Heart left ventricle (tissue), 16 donors: ENCODE results near the gene KREMEN2. TPM values are rescaled to one million over a fixed set of nuclear protein-coding genes. Genes with fewer than 3 reads are reported as not detected.

Source experiments
- ATAC-seq, 4 donors: fragments of 200-7000 bp; cut with Tn5 transposase; one replicate each; pipeline ENCODE4 v1.9.1; 2020 to 2022; ENCODE audit warnings: moderate library complexity in 4 of 4, mild to moderate bottlenecking in 3 of 4, moderate number of reproducible peaks in 1 of 4
- DNase-seq, 5 donors: peaks; one replicate each; pipeline ENCODE4 v3.0.0-alpha.2; 2020
- H3K27ac ChIP-seq, 12 donors: fragments of 200-600 bp; sonication (generic) in 4 of 12; one replicate each; pipeline versions ENCODE4 v1.5.0 to v1.8.0; 2016 to 2022; ENCODE audit warnings: mild to moderate bottlenecking in 2 of 12
- H3K27me3 ChIP-seq, 9 donors: fragments of 200-600 bp; sonication (generic) in 2 of 9; one replicate each; pipeline versions ENCODE4 v1.5.1 to v1.8.0; 2016 to 2022; ENCODE audit warnings: mild to moderate bottlenecking in 3 of 9
- H3K36me3 ChIP-seq, 9 donors: fragments of 200-600 bp; sonication (generic) in 2 of 9; one replicate each; pipeline versions ENCODE4 v1.5.0 to v1.8.0; 2018 to 2022; ENCODE audit warnings: mild to moderate bottlenecking in 2 of 9
- H3K4me1 ChIP-seq, 12 donors: fragments of 200-600 bp; sonication (generic) in 4 of 12; one replicate each; pipeline versions ENCODE4 v1.5.0 to v1.8.0; 2016 to 2022; ENCODE audit warnings: mild to moderate bottlenecking in 3 of 12
- H3K4me3 ChIP-seq, 12 donors: fragments of 200-600 bp; sonication (generic) in 4 of 12; one replicate each; pipeline versions ENCODE4 v1.5.0 to v1.8.0; 2017 to 2022; ENCODE audit warnings: mild to moderate bottlenecking in 9 of 12, moderate library complexity in 4 of 12
- H3K9me3 ChIP-seq, 12 donors: fragments of 200-600 bp; sonication (generic) in 4 of 12; one replicate each; pipeline versions ENCODE4 v1.5.0 to v1.8.0; 2016 to 2022; ENCODE audit warnings: mild to moderate bottlenecking in 1 of 12
- POLR2A ChIP-seq, 2 donors: fragments of 450-650 bp; IDR thresholded peaks; one replicate each; pipeline ENCODE4 v1.6.1; 2017; ENCODE audit warnings: antibody characterized with exemption in 2 of 2, mild to moderate bottlenecking in 2 of 2, moderate library complexity in 2 of 2
- WGBS, 4 donors: extraction: QIAGEN DNeasy Blood & Tissue Kit in 2 of 4; methylation state at CpG; one replicate each; pipeline versions ENCODE4 v1.1.5 to v1.1.7; 2013 to 2018; 5-methylcytosine and 5-hydroxymethylcytosine counted together
- intact Hi-C, 10 donors: fragments of 100-400 bp; cut with DNase I; formaldehyde crosslinking; loops; one replicate each; pipeline versions ENCODE4 v1.11.1 to v1.14.2; 2022
- polyA plus RNA-seq, 2 donors: library from polyadenylated mRNA; stranded (reverse); fragments of 200-250 nt; gene quantifications; one replicate each; pipeline ENCODE4 v1.2.3, GENCODE V29; 2013
- total RNA-seq, 9 donors: library from RNA; depleted of rRNA in 2 of 9; stranded (reverse); fragments of >200 nt in 2 of 9; fragmentation: NEBNext Ultra II Directional in 3 of 9; extraction: Animal tissue kit (Norgen Biotek cat#: 25700) in 3 of 9; gene quantifications; one replicate each; pipeline versions ENCODE4 v1.1.0 to v1.2.4, GENCODE V29; 2016 to 2023
- TF ChIP-seq, protein P1 (sequence below), 12 donors: fragments of 200-600 bp; sonication (generic) in 4 of 12; IDR thresholded peaks; one replicate each; pipeline versions ENCODE4 v1.5.0 to v1.8.0; 2018 to 2022; ENCODE audit warnings: antibody characterized with exemption in 12 of 12, mild to moderate bottlenecking in 5 of 12
- donor health status: ischemic (EF 13 %, LVEDD 7.1; RV severe dilation, severe dysfunction).
- donor health status: healthy with polysubstance abuse.
- donor health status: DM: no; HTN: yes; CAD: no.
- donor health status: DM: no; HTN: no; CAD: no.
- donor health status: ischemic (EF 25% LVEDD 6.9; RV normal size, moderate dysfunction).
- donor health status: ischemic (EF 25% LVEDD 5.7; RV mildly dilated, moderate dysfunction).
- donor health status: healthy.
- donor health status: DM: yes; HTN: yes; CAD: no.
- donor health status: ischemic (EF 35%, LVEDD 5.7; RV mildly dilated, moderate dysfunction).
- donor health status: nonischemic (EF 11% LVEDD 7.7; RV severe dilation, severe dysfunction).
- donor health status: DM: yes; HTN: yes; CAD: no.
- donor health status: PGD.
- donor health status: ischemic (EF 29% LVEDD 5.4; RV normal size, mild dysfunction).
- donor health status: nonischemic (EF 23%, LVEDD 6.1; RV moderate dilation, normal function).

KREMEN2 gene
- total and polyA plus RNA-seq, 11 donors: 0.27 TPM; not detected in 10

DNA sequence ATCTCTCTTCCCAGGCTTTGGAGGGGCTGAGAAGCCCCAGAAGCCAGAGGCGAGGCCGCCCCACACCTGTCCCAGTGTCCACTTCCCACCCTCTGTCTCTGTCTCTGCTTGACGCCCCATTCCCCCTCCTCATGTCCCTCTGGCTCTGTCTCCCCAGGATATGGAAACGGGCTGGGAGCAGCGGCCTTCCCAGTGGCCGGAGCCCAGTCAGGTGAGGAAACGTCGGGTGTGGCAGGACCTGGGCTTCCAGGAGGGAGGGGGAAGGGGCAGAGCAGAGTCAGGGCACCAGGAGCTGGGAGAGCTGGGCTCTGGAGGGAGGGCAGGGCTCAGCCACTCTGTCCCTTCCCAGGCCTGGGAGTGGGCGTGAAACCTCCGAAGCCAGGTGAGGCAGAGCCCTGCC, 26.8 kb downstream of the KREMEN2 start:
- no peaks in the 10 kb centered on the region for H3K9me3 ChIP-seq
- no peak for TF ChIP-seq POLR2A (IDR thresholded peaks at IDR 0.05)
- TF ChIP-seq, protein P1, sequence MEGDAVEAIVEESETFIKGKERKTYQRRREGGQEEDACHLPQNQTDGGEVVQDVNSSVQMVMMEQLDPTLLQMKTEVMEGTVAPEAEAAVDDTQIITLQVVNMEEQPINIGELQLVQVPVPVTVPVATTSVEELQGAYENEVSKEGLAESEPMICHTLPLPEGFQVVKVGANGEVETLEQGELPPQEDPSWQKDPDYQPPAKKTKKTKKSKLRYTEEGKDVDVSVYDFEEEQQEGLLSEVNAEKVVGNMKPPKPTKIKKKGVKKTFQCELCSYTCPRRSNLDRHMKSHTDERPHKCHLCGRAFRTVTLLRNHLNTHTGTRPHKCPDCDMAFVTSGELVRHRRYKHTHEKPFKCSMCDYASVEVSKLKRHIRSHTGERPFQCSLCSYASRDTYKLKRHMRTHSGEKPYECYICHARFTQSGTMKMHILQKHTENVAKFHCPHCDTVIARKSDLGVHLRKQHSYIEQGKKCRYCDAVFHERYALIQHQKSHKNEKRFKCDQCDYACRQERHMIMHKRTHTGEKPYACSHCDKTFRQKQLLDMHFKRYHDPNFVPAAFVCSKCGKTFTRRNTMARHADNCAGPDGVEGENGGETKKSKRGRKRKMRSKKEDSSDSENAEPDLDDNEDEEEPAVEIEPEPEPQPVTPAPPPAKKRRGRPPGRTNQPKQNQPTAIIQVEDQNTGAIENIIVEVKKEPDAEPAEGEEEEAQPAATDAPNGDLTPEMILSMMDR (IDR thresholded peaks at IDR 0.05): no peak
- 64 to 81% (median 77%) methylated on average over 8 to 10 of the region's 10 CpGs for WGBS, 4 donors

DNA sequence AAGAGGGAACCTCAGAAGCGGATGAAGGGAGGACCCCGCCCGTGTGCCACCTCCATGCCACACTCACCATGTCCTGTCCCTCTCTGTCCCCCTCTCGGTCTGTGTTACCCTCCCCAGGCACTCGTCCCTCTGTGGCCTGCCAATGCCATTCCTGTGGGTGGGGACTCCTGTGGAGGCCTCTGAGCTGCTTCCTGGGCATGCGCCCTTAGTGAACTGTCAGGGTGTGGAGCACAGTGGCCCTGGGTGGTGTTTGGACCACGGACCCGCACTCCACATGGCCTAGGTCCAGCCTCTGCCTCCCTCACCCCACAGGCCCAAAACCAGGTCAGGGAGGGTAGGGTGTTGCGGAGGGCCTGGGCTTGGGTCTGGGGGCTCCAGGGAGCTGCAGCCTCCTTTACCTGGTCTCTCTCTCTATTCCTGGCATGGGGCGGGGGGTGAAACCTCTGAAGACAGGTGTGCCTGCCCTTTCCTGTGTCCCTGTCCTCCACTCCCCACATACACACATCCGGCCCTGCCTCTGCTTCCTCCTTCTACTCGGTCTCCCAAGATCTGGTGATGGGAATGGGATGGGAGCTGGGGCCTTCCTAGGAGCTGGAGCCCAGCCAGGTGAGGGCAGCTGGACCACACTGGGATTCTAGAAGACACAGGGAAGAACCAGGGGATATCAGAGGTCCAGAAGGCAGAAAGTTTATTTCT, 27.6 kb downstream of the KREMEN2 start:
- Histone ChIP-seq H3K4me1 (no peaks in the 10 kb centered on the region), H3K27ac (no peak overlapping the region), H3K9me3 (no peaks in the 10 kb centered on the region), H3K4me3 (no peak overlapping the region), H3K36me3 (no peaks in the 10 kb centered on the region), H3K27me3 (peaks cover 0 to 17% (median 3%) of the 10 kb centered on the region in 9 donors)
- TF ChIP-seq POLR2A (IDR thresholded peaks at IDR 0.05): no peak
- TF ChIP-seq, protein P1 (IDR thresholded peaks at IDR 0.05): no peak
- 79 to 90% (median 89%) methylated on average over 11 to 12 of the region's 12 CpGs for WGBS, 4 donors
- DNase-seq: no peak
- intact Hi-C loops: no loop called here
- no peak for ATAC-seq

More for the DNA sequence above, 26.8 kb downstream of the KREMEN2 start:
- H3K27ac ChIP-seq: no peak overlapping the region
- H3K4me1 ChIP-seq: peaks cover 0 to 6% (median 2%) of the 10 kb centered on the region in 12 donors
- no peak overlapping the region for H3K4me3 ChIP-seq
- peaks cover 0 to 17% (median 3%) of the 10 kb centered on the region in 9 donors for H3K27me3 ChIP-seq
- intact Hi-C loops: no loop called here
- no peaks in the 10 kb centered on the region for H3K36me3 ChIP-seq
- DNase-seq (no peak), ATAC-seq (no peak)

DNA sequence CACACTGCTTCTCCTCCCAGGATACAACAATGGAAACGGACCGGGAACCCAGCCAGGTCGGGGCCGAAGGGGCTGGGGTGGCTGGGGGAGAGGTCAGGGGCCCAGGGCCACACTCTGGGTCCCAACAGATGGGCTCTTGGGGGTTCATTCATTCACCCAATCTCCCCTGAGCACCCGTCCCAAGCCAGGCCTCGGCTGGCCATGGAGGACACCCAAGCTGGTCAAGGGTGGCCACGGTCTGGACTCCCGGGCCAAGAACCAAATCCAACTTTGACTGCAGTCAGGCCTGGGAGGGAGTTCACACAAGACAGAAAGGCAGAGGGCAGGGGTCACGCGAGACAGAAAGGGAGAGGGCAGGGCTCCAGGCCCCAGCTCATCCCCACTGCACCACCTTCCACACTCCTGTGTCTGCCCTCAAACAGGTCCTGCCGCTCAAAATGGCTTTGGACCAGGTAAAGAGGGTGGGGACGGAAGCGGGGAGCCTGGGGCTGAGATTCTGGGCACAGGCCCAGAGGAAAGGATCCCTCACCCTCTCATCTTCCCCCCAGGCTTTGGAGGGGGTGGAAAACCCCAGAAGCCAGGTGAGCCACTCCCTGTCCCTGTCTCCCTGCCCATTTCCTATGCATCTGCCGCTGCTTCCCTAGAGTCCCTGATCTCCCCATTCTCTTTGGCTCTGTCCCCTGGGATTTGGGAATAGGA, 28.5 kb downstream of the KREMEN2 start:
- ATAC-seq: no peak
- TF ChIP-seq POLR2A (IDR thresholded peaks at IDR 0.05): no peak
- TF ChIP-seq, protein P1 (IDR thresholded peaks at IDR 0.05): no peak
- peaks cover 0 to 11% (median 3%) of the 10 kb centered on the region in 9 donors for H3K27me3 ChIP-seq
- intact Hi-C loops: no loop called here
- no peaks in the 10 kb centered on the region for H3K4me1 ChIP-seq
- WGBS, 4 donors: 79 to 87% (median 82%) methylated on average over 14 of the region's 14 CpGs
- no peak overlapping the region for H3K4me3 ChIP-seq
- H3K36me3 ChIP-seq: no peaks in the 10 kb centered on the region
- H3K9me3 ChIP-seq: no peaks in the 10 kb centered on the region
- H3K27ac ChIP-seq: no peak overlapping the region
- DNase-seq: no peak

DNA sequence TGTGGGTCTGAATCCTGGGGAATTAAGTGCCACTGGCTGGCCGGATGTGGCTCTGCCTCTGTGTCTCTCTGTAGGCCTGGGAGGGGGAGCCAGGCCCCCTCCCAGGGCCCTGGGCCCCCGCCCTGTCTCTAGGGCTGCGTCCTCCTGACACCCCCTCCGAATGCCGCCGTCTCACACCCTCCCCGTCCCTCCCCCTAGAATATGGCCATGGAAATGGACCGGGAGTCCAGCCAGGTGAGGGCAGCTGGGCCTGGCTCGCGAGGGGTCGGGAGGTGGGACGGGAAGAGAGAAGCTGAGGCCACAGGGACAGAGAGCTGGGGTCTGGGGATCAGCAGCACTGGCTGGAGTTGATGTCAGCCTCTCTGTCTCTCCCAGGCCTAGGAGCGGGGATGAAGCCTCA, 32.2 kb downstream of the KREMEN2 start:
- no peak overlapping the region for H3K27ac ChIP-seq
- intact Hi-C loops: no loop called here
- TF ChIP-seq, protein P1 (IDR thresholded peaks at IDR 0.05): no peak
- no peak for TF ChIP-seq POLR2A (IDR thresholded peaks at IDR 0.05)
- peaks cover 0 to 12% (median 0%) of the 10 kb centered on the region in 9 donors for H3K27me3 ChIP-seq
- H3K36me3 ChIP-seq: no peaks in the 10 kb centered on the region
- H3K4me1 ChIP-seq: no peaks in the 10 kb centered on the region
- ATAC-seq (no peak), DNase-seq (no peak)
- WGBS, 4 donors: 72 to 87% (median 77%) methylated on average over 7 to 13 of the region's 13 CpGs
- no peak overlapping the region for H3K4me3 ChIP-seq
- no peaks in the 10 kb centered on the region for H3K9me3 ChIP-seq
